ENCODE results near the gene ZNRF1. TPM values are rescaled to one million over a fixed set of nuclear protein-coding genes. Genes with fewer than 3 reads are reported as not detected.

ZNRF1 gene
- total RNA-seq, 1 donor from 2014 or later = 53.7 TPM

DNA sequence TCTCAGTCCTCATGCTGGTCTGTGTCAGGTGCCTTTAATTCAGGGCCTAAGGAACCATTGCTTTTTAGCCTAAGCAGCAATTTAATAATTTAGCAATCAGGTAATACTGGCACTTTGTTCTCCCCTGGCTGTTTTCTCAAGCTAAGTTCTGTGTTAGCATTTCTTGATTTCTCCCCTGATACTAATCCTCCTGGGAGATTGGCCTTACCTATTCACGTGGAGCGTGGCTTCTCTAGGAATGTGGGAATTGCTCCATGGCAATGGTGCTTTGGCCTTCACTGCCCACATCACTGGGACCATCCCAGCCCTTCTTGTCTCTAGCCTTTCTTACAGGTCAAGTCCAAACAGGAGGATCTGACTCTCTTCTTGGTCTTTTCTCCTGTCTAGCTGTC is 55.7 kb downstream of the ZNRF1 start:
- no peak for DNase-seq (ENCODE audit: low spot score in 2 of 2)
- no peak overlapping the region for H3K4me3 ChIP-seq
- no peaks in the 10 kb centered on the region for H3K9me3 ChIP-seq
- H3K36me3 ChIP-seq = no peaks in the 10 kb centered on the region
- H3K4me1 ChIP-seq = peaks cover 3 to 9% of the 10 kb centered on the region in 2 donors
- intact Hi-C loops (cut with DNase I) = no loop called here
- H3K27me3 ChIP-seq = no peaks in the 10 kb centered on the region
- TF ChIP-seq, protein P1, sequence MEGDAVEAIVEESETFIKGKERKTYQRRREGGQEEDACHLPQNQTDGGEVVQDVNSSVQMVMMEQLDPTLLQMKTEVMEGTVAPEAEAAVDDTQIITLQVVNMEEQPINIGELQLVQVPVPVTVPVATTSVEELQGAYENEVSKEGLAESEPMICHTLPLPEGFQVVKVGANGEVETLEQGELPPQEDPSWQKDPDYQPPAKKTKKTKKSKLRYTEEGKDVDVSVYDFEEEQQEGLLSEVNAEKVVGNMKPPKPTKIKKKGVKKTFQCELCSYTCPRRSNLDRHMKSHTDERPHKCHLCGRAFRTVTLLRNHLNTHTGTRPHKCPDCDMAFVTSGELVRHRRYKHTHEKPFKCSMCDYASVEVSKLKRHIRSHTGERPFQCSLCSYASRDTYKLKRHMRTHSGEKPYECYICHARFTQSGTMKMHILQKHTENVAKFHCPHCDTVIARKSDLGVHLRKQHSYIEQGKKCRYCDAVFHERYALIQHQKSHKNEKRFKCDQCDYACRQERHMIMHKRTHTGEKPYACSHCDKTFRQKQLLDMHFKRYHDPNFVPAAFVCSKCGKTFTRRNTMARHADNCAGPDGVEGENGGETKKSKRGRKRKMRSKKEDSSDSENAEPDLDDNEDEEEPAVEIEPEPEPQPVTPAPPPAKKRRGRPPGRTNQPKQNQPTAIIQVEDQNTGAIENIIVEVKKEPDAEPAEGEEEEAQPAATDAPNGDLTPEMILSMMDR (IDR thresholded peaks at IDR 0.05) = no peak
- H3K27ac ChIP-seq = no peak overlapping the region

DNA sequence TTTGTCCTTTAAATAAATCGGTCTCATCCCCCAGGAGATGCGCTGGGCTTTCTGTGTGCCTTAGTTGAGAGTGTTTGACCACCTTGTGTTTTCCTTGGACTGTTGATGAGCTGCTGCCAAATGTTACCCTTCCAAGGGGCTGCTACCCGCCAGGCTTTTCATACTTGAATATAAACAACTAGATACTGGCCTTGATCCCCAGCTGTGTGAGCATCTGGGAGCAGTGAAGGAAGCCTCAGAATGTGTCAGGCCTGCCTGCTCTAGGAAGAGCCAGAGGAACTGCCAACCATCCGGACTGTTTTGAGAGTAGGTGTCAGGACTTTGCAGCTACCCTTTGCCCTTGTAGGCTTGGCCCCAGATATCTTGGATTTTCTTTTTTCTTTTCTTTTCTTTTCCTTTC is 60.0 kb downstream of the ZNRF1 start:
- TF ChIP-seq, protein P1 (IDR thresholded peaks at IDR 0.05) = no peak
- H3K9me3 ChIP-seq = no peaks in the 10 kb centered on the region
- H3K4me3 ChIP-seq = no peak overlapping the region
- no peak for DNase-seq (ENCODE audit: low spot score in 2 of 2)
- intact Hi-C loops (cut with DNase I) = no loop called here
- H3K27ac ChIP-seq = no peak overlapping the region
- H3K27me3 ChIP-seq = no peaks in the 10 kb centered on the region
- H3K4me1 ChIP-seq = peaks cover 3 to 14% of the 10 kb centered on the region in 2 donors
- no peaks in the 10 kb centered on the region for H3K36me3 ChIP-seq

GRCh38 chr16:75059411-75059810 is 60.6 kb downstream of the ZNRF1 start:
- no peak overlapping the region for H3K27ac ChIP-seq
- intact Hi-C loops (cut with DNase I) = no loop called here
- no peak overlapping the region for H3K4me3 ChIP-seq
- H3K9me3 ChIP-seq = no peaks in the 10 kb centered on the region
- H3K4me1 ChIP-seq = peaks cover 3 to 9% of the 10 kb centered on the region in 2 donors
- TF ChIP-seq, protein P1 (IDR thresholded peaks at IDR 0.05) = no peak
- H3K27me3 ChIP-seq = no peaks in the 10 kb centered on the region
- H3K36me3 ChIP-seq = no peaks in the 10 kb centered on the region
- no peak for DNase-seq (ENCODE audit: low spot score in 2 of 2)

GRCh38 chr16:75060723-75061122 is 61.9 kb downstream of the ZNRF1 start:
- intact Hi-C loops (cut with DNase I) = no loop called here
- no peak overlapping the region for H3K4me3 ChIP-seq
- TF ChIP-seq, protein P1 (IDR thresholded peaks at IDR 0.05) = no peak
- H3K27me3 ChIP-seq = no peaks in the 10 kb centered on the region
- H3K36me3 ChIP-seq = no peaks in the 10 kb centered on the region
- H3K9me3 ChIP-seq = no peaks in the 10 kb centered on the region
- H3K4me1 ChIP-seq = peaks cover 3 to 6% of the 10 kb centered on the region in 2 donors
- DNase-seq (ENCODE audit: low spot score in 2 of 2) = no peak
- H3K27ac ChIP-seq = no peak overlapping the region

DNA sequence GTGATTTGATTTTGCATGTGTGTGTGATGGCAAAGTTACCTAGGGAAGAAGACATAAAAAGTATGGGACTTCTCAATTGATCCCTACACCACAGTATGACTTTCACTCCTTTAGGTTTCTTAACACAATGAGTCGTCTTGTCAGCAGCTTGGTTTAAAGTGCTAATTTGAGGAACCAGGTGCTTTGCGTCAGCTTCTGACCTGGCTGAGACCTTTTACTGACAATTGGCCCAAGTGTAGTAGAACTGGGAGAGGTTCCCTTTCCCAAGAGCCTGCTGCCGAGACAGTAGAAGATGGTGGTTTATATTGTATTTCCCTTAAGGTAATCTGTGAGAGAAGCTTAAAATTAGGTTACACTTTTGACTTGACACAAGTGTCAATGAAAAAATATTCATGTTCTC is 62.8 kb downstream of the ZNRF1 start:
- intact Hi-C loops (cut with DNase I) = no loop called here
- H3K36me3 ChIP-seq = no peaks in the 10 kb centered on the region
- H3K4me1 ChIP-seq = peaks cover 2 to 6% of the 10 kb centered on the region in 2 donors
- no peaks in the 10 kb centered on the region for H3K9me3 ChIP-seq
- no peak overlapping the region for H3K4me3 ChIP-seq
- TF ChIP-seq, protein P1 (IDR thresholded peaks at IDR 0.05) = no peak
- no peaks in the 10 kb centered on the region for H3K27me3 ChIP-seq
- H3K27ac ChIP-seq = peak overlapping the region in 1 of 2 donors; percentile 19
- DNase-seq (ENCODE audit: low spot score in 2 of 2) = no peak
